ENCODE data around the gene SFRP2.

DNA sequence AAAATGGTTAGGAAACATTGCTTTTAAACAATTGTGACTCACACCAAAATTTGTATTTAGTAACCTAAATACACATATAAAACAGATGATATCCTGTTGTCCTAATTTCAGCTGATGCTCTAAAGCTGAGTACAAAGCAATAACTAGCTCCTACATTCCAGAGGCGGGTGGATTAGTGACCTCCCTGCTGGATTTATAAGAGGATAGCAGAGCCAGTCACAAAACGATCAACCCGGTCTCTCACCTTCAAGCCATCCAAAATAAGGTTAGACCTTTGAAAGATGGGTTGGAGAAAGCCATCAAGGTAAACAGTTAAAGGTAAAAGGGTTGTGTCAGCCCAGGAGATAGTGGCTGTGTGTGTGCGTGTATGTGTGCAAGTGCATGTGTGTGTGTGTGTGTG is 43.2 kb upstream of the SFRP2 start:
- TF ChIP-seq, protein P1, sequence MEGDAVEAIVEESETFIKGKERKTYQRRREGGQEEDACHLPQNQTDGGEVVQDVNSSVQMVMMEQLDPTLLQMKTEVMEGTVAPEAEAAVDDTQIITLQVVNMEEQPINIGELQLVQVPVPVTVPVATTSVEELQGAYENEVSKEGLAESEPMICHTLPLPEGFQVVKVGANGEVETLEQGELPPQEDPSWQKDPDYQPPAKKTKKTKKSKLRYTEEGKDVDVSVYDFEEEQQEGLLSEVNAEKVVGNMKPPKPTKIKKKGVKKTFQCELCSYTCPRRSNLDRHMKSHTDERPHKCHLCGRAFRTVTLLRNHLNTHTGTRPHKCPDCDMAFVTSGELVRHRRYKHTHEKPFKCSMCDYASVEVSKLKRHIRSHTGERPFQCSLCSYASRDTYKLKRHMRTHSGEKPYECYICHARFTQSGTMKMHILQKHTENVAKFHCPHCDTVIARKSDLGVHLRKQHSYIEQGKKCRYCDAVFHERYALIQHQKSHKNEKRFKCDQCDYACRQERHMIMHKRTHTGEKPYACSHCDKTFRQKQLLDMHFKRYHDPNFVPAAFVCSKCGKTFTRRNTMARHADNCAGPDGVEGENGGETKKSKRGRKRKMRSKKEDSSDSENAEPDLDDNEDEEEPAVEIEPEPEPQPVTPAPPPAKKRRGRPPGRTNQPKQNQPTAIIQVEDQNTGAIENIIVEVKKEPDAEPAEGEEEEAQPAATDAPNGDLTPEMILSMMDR (IDR thresholded peaks at IDR 0.05), result no peak
- no peak for TF ChIP-seq POLR2A (IDR thresholded peaks at IDR 0.05)

Measured in adrenal gland (tissue), 5 donors.